SK-N-SH (cell line): ENCODE data around the gene PIK3R3.

ENCODE experiments used
- EP300 ChIP-seq, 2 experiments: IDR thresholded peaks; 2 replicates each; pipeline versions ENCODE4 v1.4.0 to v1.6.1; 2012; ENCODE audit warnings: borderline replicate concordance in 1 of 2, low read depth in 1 of 2, low read length in 1 of 2
- EZH2phosphoT487 ChIP-seq: fragments of 200-600 bp; sonication (generic); IDR thresholded peaks from 2 replicates; pipeline ENCODE4 v1.6.1; 2017; ENCODE audit warnings: low read depth, mixed run types, mild to moderate bottlenecking, antibody characterized with exemption, moderate library complexity, borderline replicate concordance
- FOSL2 ChIP-seq: IDR thresholded peaks from 2 replicates; pipeline ENCODE4 v1.4.0; 2012; ENCODE audit warnings: low read depth, mild to moderate bottlenecking, moderate library complexity, borderline replicate concordance
- JUND ChIP-seq: IDR thresholded peaks from 2 replicates; pipeline ENCODE4 v1.4.0; 2012
- NRF1 ChIP-seq: IDR thresholded peaks from 2 replicates; pipeline ENCODE4 v1.6.1; 2012; ENCODE audit warnings: low read depth, mild to moderate bottlenecking, low read length
- POLR2AphosphoS5 ChIP-seq: IDR thresholded peaks from 2 replicates; pipeline ENCODE4 v1.6.1; 2012; ENCODE audit warnings: low read depth, low read length
- ZBTB33 ChIP-seq: IDR thresholded peaks from 2 replicates; pipeline ENCODE4 v1.4.0; 2012; ENCODE audit warnings: low read depth, borderline replicate concordance
- TF ChIP-seq, protein P1 (sequence below): fragments of 200-600 bp; sonication (generic); IDR thresholded peaks from 2 replicates; pipeline ENCODE4 v1.6.1; 2017; ENCODE audit warnings: antibody characterized with exemption, mild to moderate bottlenecking, moderate library complexity

DNA sequence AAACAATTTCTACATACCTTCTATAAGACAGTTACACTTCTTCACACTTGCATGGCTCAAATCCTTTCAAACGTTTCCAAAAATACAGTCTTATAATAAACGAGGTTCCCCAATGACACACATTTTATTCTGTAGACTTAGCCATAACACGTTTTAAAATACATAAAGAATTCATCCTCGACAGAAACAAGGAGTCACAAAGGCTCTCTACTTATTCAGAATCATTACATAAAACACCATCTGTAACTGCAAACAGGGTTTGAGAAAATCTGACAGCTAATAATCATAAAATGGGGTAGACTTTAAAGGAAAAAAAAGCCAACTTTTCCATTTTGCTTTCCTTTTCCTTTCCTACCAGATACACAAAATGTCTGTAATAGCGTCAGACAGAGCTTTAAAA lies 1.8 kb downstream of the PIK3R3 start:
- TF ChIP-seq, protein P1, sequence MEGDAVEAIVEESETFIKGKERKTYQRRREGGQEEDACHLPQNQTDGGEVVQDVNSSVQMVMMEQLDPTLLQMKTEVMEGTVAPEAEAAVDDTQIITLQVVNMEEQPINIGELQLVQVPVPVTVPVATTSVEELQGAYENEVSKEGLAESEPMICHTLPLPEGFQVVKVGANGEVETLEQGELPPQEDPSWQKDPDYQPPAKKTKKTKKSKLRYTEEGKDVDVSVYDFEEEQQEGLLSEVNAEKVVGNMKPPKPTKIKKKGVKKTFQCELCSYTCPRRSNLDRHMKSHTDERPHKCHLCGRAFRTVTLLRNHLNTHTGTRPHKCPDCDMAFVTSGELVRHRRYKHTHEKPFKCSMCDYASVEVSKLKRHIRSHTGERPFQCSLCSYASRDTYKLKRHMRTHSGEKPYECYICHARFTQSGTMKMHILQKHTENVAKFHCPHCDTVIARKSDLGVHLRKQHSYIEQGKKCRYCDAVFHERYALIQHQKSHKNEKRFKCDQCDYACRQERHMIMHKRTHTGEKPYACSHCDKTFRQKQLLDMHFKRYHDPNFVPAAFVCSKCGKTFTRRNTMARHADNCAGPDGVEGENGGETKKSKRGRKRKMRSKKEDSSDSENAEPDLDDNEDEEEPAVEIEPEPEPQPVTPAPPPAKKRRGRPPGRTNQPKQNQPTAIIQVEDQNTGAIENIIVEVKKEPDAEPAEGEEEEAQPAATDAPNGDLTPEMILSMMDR = no peak
- TF ChIP-seq EP300 (IDR thresholded peaks at IDR 0.05; ENCODE audit: borderline replicate concordance in 1 of 2, low read depth in 1 of 2, low read length in 1 of 2) (no peak), EZH2phosphoT487 (no peak), JUND (no peak), FOSL2 (no peak), ZBTB33 (no peak), NRF1 (no peak), POLR2AphosphoS5 (no peak)
